Cardiac septum (tissue), 1 donor: ENCODE data around the gene NR1H3. TPM values are rescaled to one million over a fixed set of nuclear protein-coding genes. Genes with fewer than 3 reads are reported as not detected.

Experiments
- DNase-seq: peaks from one replicate; pipeline ENCODE4 v3.0.0-alpha.2; 2020; ENCODE audit warnings: low spot score
- intact Hi-C: fragments of 100-400 bp; cut with DNase I; formaldehyde crosslinking; loops from one replicate; pipeline ENCODE4 v1.14.0; 2022
- total RNA-seq: library from RNA; stranded (reverse); fragmentation: NEBNext Ultra II Directional; extraction: Animal tissue kit (Norgen Biotek cat#: 25700); gene quantifications from one replicate; pipeline ENCODE4 v1.2.1, GENCODE V29; 2021
- donor health status: DM: no; HTN: no; CAD: no.

NR1H3 gene
- total RNA-seq, 1 donor from 2014 or later, result 7.1 TPM

DNA sequence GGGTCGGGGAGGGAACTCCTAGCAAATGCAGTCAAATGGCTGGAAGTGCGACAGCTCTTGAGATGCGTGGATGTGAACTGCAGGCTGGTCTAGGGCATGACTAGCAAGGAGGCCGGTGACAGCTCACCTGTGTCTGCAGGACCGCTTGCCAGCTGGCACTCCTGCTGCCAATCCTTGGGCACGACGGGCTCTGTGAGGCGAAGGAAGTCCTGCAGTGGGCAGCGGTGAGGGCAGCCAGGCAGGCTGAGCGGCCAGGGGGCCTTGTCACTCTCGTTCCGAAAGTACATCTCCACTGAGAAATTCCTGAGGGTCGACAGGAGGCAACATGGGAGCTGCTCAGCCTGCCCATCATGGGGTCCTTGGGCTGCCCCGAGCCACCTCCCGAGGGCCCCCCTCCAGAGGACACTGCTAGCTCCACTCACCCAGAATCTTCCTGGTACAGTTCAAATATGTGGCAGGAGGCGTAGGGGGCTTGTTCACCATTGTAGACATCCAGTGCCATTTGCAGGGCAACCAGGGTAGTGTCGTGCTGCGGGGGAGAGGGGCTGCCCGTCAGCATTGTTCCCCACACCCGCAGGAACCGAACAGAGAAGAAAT, 15.1 kb upstream of the NR1H3 start:
- intact Hi-C loops, result no loop called here
- DNase-seq, result no peak

DNA sequence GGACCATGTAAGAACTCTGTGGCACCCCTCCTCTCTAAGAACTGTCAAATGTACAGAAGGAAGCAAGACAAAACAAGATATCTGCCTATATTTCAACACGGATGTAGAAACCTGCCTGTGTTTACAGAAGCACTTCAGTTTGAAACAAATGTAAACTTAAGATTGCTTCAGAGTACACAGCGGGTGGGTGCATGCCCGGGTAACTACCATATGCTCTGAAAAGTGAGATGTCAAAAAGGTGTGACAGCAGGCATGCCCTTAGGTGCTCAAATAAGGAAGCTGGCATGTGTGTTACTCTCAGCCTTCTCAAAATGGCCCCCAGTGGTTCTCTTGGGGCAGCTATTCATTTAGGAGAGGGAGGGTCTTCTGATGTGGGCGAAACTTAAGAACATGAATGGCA, 14.3 kb upstream of the NR1H3 start:
- intact Hi-C loops, result no loop called here
- no peak for DNase-seq

DNA sequence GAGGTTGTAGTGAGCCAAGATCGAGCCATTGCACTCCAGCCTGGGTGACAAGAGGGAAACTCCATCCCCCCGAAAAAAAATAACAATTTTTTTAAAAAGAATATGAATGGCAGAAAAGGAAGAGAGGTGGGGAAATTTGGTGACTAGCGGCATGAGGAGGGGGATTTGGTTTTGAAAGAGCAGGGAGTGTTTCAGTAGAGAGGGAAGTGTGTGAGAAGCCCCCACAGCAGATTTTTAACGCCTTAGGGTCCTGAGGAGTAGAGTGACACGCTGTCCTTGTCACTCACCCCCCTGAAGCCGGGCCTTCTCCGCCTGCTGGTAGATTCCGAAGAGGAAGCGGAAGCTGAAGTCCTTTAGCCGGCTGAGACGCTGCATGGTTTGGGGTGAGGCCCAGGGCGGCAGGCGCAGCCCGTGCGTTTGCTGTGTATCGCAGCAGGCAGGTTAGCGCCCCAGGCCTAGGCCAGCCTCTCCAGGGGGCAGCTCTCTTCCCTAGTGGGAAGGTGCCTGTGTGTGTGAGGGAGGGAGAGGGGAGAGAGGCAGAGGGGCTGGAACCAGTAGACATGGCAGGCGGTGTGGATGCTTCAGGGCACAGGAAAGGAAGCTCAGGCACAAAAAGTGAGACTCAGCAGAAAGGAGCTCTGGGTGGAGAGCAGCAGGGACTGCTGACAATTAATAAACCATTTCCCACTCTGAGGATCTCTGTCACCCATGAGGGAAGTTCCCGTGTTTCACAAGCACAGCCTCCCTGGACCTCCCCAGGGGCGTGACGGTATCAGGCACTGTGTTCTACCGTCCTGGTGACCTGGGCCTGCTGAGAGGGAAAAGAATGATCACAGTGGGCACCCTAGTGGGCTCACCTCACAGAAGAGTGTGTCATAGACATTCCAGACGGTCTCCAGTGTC, 13.1 kb upstream of the NR1H3 start:
- intact Hi-C loops, result no loop called here
- DNase-seq, result no peak

DNA sequence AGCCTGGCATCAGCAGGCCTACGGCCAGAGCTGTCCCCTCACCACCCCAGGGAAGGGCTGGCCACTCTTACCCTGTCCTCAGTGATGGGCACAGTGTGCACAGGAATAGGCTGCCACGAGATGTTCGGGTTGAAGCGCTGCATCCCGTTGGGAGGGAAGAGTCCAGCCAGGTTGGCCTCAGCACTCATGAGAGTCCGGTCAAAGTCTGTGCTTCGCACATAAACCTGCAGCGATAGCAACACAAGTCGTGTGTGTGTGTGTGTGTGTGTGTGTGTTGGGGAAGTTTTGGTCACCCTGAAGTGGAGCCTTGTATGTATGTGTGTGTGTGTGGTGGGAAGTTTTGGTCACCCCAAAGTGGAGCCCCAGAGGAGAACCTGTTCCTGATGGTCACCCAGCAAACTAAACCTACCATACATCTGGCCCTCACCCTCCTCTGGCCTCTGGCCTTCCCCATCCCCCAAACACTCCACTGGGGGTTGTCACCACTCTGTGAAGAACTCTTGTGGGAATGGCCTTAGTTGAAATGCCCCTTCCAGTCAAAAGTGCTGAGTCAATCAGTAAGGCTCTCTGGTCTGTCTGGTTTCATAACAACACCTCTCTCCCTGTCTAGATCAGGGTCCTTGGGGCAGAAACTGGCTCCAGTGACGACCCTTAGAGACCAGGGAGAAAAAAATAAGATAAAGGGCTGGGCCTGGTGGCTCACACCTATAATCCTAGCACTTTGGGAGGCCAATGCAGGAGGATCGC, 12.0 kb upstream of the NR1H3 start:
- intact Hi-C loops, result no loop called here
- no peak for DNase-seq

DNA sequence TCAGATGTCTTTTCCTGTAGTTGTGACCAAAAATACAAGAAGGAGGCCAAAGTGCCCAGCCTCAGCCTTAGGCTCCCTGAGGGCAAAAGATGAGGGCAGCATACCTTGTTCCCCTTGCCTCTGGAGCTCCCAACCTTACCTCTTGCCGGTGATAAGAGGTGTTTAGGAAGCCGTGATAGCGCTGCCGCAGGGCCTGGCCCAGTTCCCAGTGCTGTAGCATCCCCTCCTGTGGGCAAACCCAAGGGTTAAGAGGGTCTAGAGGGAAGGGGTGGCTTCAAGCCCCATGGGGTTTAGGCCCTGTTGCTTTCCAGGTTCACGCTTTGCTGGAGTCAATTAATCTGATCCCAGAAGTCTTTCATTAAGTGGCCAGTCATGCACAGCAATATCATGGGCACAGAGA, 10.3 kb upstream of the NR1H3 start:
- no peak for DNase-seq
- intact Hi-C loops, result no loop called here

DNA sequence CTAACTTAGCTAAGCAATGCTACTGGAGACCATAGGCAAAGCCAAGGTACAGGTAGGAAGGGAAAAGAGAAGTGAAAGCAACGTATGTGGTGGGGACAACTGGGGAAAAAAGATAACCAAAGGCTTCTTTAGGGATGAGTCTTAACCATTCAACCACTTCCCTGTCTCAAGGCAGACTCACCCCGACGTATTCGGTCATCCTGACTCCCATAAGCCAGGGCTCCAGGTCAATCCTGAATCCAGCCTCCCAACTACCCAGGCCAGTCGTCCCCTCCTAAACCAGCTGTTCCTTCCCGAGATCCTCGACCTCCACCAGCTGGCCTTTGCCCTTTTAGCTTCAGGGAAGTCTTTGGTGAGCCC, 9.5 kb upstream of the NR1H3 start:
- DNase-seq, result no peak
- intact Hi-C loops, result no loop called here

DNA sequence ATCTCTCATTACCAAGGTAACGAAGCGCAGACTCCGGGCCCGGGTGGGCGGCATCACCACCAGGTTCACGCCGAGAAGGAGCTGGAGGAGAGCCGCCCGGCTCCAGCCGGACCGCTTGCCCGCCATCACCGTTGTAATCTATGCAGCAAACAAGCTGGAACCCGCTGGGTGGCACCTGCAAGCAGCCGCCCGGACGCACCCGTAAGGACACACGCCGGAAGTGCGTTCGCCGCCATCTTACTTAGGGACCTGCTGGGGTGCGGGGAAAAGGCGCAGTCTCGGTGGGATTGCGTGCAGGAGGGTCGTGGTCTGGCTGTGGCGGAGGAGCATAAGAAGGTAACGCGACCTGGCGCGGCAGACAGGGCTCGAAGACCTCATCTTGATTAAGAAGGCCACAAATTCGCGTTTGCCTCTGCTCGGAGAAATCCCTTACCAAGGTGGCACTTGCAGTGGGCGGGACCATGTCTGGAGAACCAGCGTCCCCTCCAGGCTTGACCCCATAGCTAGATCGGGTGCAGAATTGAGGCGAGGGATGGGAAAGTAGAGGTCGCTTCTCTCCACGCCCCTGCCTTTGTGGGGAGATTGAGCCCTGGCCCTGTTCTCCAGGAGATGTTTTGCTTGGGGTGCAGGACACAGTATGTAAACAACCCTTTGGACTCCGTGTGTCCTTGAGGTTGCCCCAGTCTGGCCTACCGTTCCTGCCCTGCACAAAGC, 9.0 kb upstream of the NR1H3 start, which contains the start of gene ACP2:
Gene ACP2, minus strand, starts transcription at position 151 of the 714 bp plus-strand sequence. Its CDS starts 25 bp downstream, at position 126.
- DNase-seq, result peak; percentile 95
- intact Hi-C loops, result no loop called here

DNA sequence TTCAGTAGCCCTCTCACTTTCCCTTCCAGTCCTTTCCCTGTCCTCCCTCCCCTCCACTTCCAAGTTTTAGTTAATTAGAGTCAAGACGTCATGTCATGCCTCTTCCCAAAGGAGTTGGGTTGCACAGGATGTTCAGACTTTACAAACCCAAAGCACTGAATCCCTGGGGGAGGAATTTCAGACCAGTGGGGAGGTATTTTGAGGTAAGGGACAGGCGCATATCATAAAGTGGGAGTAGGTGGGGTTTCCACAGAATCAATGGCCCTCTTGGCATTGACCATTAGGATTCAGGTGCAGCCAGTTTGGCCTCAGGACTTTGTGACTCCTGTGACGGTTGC, 8.4 kb upstream of the NR1H3 start:
- intact Hi-C loops, result no loop called here

DNA sequence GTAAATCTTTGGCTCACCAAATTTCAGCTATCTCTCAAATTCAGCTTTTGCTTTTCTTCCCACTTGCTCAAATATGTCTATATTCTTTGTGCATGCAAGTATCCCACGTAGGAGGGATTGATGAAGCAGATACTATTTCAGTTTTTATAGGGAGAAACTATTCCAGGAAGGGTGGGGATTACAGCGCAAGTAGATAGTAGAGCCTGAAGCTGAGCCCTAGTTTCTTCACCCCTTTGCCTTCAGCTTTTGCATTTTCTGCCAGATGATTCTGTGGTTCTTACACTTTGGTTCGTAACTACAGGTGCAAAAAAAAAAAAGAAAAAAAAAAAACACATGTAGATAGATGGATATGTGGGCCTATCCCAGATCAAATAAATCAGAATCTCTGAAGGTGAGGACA, 6.0 kb upstream of the NR1H3 start:
- intact Hi-C loops, result no loop called here
- no peak for DNase-seq

More for the DNA sequence above, 8.4 kb upstream of the NR1H3 start:
- DNase-seq, result no peak

DNA sequence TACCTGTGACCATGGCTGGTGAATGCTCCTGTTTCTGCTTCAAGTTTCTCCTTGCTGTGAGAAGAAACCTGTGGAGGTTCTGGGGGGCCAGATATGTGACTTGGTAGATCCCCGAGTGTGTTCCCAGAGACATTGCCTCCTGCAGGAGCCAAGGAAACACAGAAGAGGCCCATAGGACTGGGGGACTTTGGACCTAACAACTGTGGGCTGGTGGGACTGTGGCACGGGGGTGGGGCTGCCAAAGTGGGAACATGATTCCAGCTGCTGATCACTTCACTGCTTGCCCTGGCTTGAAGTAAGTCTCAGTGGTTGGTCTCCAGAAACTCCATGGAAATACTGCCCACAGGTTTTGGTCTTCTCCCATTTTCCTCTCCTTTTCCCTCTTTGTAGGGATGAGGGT, 4.1 kb upstream of the NR1H3 start:
- intact Hi-C loops, result no loop called here

DNA sequence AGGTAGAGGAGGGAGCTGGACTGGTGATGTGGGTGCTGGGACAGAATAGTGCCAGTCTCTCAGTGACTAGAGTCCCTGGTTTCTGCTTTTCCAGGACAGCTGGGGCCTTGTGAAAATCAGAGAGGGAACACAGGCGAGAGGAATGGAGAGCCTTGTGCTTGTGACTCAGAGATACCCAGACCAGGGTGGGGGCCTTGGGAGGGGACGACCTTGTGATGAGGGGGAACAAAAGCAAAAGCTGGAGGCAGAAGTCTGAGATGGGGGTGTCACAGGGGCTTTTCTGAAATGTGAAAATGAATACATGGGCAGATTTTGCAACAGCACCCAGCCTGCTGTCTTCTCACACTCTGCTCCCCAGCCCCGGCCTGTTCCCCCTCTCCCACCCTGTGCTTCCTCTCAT, 3.4 kb upstream of the NR1H3 start:
- no peak for DNase-seq
- intact Hi-C loops, result no loop called here

More for the DNA sequence above, 4.1 kb upstream of the NR1H3 start:
- no peak for DNase-seq

DNA sequence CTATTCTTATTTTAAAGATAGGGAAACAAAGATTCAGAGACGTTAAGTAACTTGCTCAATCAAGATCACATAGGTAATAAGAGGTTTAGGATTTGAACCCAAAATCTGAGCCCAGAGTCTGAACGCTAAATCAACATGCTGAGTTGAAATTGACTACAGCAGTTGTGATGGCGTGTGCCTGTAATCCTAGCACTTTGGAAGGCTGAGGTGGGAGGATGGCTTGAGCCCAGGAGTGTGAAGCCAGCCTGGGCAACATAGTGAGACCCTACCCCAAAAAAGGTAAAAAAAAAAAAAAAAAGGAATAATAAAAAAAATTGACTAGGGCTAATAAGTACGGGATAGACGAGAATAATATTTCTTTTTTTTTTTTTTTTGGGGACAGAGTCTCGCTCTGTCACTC, 1.4 kb upstream of the NR1H3 start:
- no peak for DNase-seq
- intact Hi-C loops, result loop anchor here (2.0 kb wide), 1 partner anchor 70 kb away; the partner anchor contains the start of gene PACSIN3

DNA sequence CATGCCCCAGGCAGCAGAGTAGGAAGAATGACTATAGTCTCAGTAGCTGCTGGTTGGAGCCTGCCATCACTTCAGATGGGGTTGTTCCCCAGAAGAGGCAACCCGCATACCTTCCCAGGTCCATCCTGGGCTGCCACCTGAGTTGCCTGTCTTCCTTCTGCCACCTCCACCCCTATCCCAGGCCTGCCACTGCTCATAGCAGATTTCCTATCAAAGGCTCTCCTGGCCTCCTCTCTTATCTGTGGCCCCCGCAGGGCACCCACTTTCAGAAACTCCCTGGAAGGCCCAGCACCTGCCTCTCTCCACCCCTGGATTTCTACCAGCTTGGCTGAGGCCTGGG, 649 bp upstream of the NR1H3 start:
- DNase-seq, result no peak
- intact Hi-C loops, result loop anchor here (2.0 kb wide), 1 partner anchor 70 kb away; the partner anchor contains the start of gene PACSIN3

DNA sequence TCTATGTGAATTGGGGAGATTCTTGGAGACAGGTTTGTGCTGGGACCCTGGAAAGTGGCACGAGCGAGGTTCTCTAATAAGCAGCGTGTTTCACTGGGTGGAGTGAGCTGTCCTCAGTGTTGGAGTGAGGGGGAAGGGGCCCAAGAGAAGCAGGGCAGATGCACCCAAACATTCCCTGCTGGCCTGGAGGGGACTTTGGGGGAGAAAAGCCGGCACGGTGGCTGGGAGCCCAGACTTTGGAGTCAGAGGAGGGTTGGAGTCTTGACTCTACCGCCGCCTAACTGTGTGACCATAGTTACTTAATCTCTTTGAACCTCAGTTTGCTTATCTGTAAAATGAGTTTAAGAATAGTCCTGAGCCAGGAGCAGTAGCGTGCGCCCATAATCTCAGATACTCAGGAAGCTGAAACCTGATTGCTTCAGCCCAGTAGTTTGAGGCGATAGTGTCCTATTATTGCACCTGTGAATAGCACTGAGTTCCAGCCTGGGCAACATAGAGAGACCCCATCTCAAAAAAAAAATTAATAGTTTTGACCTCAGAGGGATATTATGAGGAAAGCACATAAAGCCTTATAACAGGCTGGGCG, 614 bp downstream of the NR1H3 start:
- intact Hi-C loops, result loop anchor here (1.0 to 2.0 kb wide), 2 partner anchors 81 to 96 kb away; no protein-coding TSS in a partner anchor
- DNase-seq, result no peak

DNA sequence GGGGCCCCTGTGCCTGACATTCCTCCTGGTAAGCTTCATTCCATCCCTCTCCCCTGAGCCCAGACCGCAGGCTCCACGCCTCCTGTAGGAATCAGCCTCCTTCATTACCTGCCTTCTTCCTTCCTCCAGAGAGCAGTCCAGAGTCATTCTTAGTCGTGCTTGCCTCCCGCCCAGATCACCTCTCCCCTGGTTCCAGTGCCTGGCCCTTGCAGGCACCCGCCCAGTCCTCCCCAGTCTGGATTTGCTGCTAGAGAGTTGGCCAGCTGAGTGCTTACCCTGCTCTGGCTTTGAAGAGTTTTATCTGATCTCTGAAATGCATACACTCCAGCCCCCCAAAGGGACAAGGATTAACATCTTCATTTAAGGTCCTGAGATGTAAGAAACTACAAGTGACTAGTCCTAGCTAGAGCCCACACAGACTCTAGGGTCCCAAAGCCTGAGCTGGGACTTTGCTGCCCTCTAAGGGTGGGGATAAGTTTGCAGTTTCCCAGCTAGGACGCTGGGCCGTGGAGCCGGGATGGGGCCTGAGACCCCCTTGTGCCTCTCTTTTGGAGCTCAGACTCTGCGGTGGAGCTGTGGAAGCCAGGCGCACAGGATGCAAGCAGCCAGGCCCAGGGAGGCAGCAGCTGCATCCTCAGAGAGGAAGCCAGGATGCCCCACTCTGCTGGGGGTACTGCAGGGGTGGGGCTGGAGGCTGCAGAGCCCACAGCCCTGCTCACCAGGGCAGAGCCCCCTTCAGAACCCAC, 1.6 kb downstream of the NR1H3 start:
- intact Hi-C loops, result loop anchor here (2.0 kb wide), 1 partner anchor 95 kb away; no protein-coding TSS in a partner anchor
- DNase-seq, result no peak

DNA sequence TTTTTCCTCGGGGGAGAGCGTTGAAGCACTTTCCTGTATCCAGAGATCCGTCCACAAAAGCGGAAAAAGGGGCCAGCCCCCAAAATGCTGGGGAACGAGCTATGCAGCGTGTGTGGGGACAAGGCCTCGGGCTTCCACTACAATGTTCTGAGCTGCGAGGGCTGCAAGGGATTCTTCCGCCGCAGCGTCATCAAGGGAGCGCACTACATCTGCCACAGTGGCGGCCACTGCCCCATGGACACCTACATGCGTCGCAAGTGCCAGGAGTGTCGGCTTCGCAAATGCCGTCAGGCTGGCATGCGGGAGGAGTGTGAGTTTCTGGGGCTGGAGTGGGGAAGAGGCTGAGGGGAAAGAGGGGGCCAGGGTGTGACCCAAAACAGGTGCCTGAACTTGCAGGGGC, 2.6 kb downstream of the NR1H3 start:
- no peak for DNase-seq
- intact Hi-C loops, result no loop called here

DNA sequence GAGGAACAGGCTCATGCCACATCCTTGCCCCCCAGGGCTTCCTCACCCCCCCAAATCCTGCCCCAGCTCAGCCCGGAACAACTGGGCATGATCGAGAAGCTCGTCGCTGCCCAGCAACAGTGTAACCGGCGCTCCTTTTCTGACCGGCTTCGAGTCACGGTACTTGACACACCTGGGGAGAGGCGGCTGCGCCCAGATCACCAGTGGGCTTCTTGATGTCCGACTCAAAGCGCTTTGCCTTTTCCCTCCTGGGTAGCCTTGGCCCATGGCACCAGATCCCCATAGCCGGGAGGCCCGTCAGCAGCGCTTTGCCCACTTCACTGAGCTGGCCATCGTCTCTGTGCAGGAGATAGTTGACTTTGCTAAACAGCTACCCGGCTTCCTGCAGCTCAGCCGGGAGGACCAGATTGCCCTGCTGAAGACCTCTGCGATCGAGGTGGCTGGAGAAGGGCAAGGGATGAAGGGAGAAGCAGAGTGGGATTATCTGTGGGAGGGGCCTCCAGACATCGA, 3.5 kb downstream of the NR1H3 start:
- DNase-seq, result no peak
- intact Hi-C loops, result no loop called here

DNA sequence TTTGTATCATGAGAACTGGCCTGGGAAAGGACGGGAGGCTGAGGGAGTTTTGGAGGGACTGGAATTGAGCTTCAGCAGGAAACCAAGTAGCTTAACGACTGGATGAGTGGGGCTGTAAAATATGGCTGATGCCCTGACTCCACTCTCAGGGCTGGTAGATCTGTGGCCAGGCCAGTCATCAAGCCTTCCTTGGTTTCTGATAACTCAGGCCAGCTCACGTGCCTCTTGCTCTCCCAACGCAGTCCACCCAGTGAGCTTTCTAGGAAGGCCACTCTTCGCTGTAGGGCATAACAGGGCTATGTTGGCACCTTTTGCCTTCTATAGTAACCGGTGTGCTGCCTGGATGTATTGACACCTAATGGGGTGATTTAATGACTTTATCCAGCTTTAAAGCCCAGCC, 6.3 kb downstream of the NR1H3 start:
- intact Hi-C loops, result no loop called here
- DNase-seq, result no peak

DNA sequence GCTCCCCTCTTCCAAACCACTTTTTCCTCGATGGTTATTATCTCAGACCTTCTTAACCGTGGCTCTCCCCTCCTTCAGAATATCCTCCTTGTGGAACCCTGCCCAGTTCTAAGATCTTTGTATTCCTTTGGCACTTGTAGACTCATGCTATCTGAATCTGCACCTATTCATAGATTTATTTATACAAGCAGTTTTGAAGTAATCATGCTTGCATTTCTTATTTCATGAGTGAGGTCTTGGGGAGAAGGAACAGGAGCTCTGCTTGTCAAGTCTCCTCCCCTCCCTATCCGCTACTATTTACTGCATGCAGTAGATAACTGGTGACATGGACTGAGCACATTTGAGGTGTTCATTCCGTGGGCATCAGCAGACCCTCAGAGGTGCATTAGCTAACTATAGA, 6.7 kb downstream of the NR1H3 start:
- DNase-seq, result no peak
- intact Hi-C loops, result no loop called here
